IMR-90 (cell line): Measurements from ENCODE around the gene NEK6. TPM values are rescaled to one million over a fixed set of nuclear protein-coding genes. Genes with fewer than 3 reads are reported as not detected.

Experiments used
- ATAC-seq: fragments of 200-7000 bp; cut with Tn5 transposase; 2 replicates; pipeline ENCODE4 v1.9.1; 2020; ENCODE audit warnings: low read depth, mild to moderate bottlenecking, moderate library complexity
- BruUV-seq: library from RNA; stranded (reverse); fragments of 400-500 nt; replicated peaks from 2 replicates; lab custom pipeline; 2021; lab: Mats Ljungman, UMichigan
- CTCF ChIA-PET: fragments of 300-600 bp; formaldehyde crosslinking; extraction: SDS; loops from one replicate; lab custom pipeline; 2021; ENCODE audit warnings: antibody characterized with exemption; lab: Yijun Ruan, JAX
- POLR2A ChIA-PET: fragments of 300-600 bp; sonication (Branson Sonifier 250); formaldehyde crosslinking; loops from one replicate; lab custom pipeline; 2022; ENCODE audit warnings: antibody characterized with exemption; ENCODE audit not compliant: unreplicated experiment; lab: Charles Lee
- DNase-seq: peaks from one replicate; pipeline ENCODE4 v3.0.0; 2013
- H2AFZ ChIP-seq: replicated peaks from 2 replicates; pipeline ENCODE3; 2013; ENCODE audit warnings: low read length, mild to moderate bottlenecking; ENCODE audit not compliant: poor library complexity
- H2AK5ac ChIP-seq: 2 replicates; pipeline ENCODE4 v1.6.1; 2013; ENCODE audit warnings: low read depth, low read length, inconsistent platforms
- H2AK9ac ChIP-seq: replicated peaks from 2 replicates; pipeline ENCODE3; 2013; ENCODE audit warnings: mild to moderate bottlenecking, low read depth, low read length, moderate library complexity; ENCODE audit not compliant: poor library complexity
- H2BK120ac ChIP-seq: 2 replicates; pipeline ENCODE4 v1.6.1; 2013; ENCODE audit warnings: low read depth, low read length, inconsistent platforms
- H2BK15ac ChIP-seq: 3 replicates; pipeline ENCODE4 v1.6.1; 2013; ENCODE audit warnings: low read depth, low read length, inconsistent platforms
- H2BK20ac ChIP-seq: 2 replicates; pipeline ENCODE4 v1.6.1; 2013; ENCODE audit warnings: low read depth, mild to moderate bottlenecking, inconsistent platforms, low read length, moderate library complexity
- H2BK5ac ChIP-seq: 2 replicates; pipeline ENCODE4 v1.6.1; 2013; ENCODE audit warnings: mild to moderate bottlenecking, low read depth, low read length, inconsistent platforms; ENCODE audit not compliant: poor library complexity, severe bottlenecking
- H3K14ac ChIP-seq: replicated peaks from 2 replicates; pipeline ENCODE4 v1.6.1; 2013; ENCODE audit warnings: low read depth, low read length, inconsistent platforms
- H3K18ac ChIP-seq: 2 replicates; pipeline ENCODE4 v1.6.1; 2013; ENCODE audit warnings: low read depth, low read length, control low read depth
- H3K23ac ChIP-seq: 2 replicates; pipeline ENCODE4 v1.6.1; 2013; ENCODE audit warnings: low read depth, low read length, inconsistent platforms
- H3K27ac ChIP-seq: 2 replicates; pipeline ENCODE4 v1.5.1; 2013; ENCODE audit warnings: mild to moderate bottlenecking, control low read depth, low read length; ENCODE audit not compliant: insufficient read depth
- H3K27me3 ChIP-seq: 2 replicates; pipeline ENCODE4 v1.6.1; 2013; ENCODE audit warnings: low read length; ENCODE audit not compliant: control insufficient read depth, insufficient read depth
- H3K36me3 ChIP-seq: 2 replicates; pipeline ENCODE4 v1.6.1; 2013; ENCODE audit warnings: low read length, mixed read lengths; ENCODE audit not compliant: control insufficient read depth, insufficient read depth
- H3K4ac ChIP-seq: 2 replicates; pipeline ENCODE4 v1.6.1; 2013; ENCODE audit warnings: low read depth, low read length, inconsistent platforms
- H3K4me1 ChIP-seq: 2 replicates; pipeline ENCODE4 v1.6.1; 2013; ENCODE audit warnings: low read length, mixed read lengths; ENCODE audit not compliant: control insufficient read depth, insufficient read depth
- H3K4me2 ChIP-seq: 2 replicates; pipeline ENCODE4 v1.6.1; 2013; ENCODE audit warnings: low read depth, mild to moderate bottlenecking, control low read depth, low read length, moderate library complexity
- H3K4me3 ChIP-seq: 2 replicates; pipeline ENCODE4 v1.5.1; 2013; ENCODE audit warnings: low read depth, mild to moderate bottlenecking, control low read depth, low read length, moderate library complexity; ENCODE audit not compliant: insufficient read depth
- H3K56ac ChIP-seq: 2 replicates; pipeline ENCODE4 v1.6.1; 2013; ENCODE audit warnings: low read length, inconsistent platforms; ENCODE audit not compliant: insufficient read depth; ENCODE audit errors: extremely low read depth
- H3K79me1 ChIP-seq, 2 experiments: 2 replicates each; pipeline ENCODE4 v1.6.1; 2013; ENCODE audit warnings: low read length in 2 of 2, inconsistent platforms in 1 of 2, low read depth in 1 of 2
- H3K9ac ChIP-seq: 2 replicates; pipeline ENCODE4 v1.6.1; 2013; ENCODE audit warnings: low read depth, low read length, control low read depth
- H3K9me1 ChIP-seq: 2 replicates; pipeline ENCODE4 v1.6.1; 2013; ENCODE audit warnings: low read length, inconsistent platforms; ENCODE audit not compliant: insufficient read depth
- H3K9me3 ChIP-seq: 2 replicates; pipeline ENCODE4 v1.6.1; 2013; ENCODE audit warnings: low read length; ENCODE audit not compliant: control insufficient read depth, insufficient read depth
- H4K20me1 ChIP-seq: 2 replicates; pipeline ENCODE4 v1.6.1; 2013; ENCODE audit warnings: low read length, inconsistent platforms; ENCODE audit not compliant: insufficient read depth
- H4K5ac ChIP-seq: 2 replicates; pipeline ENCODE4 v1.6.1; 2013; ENCODE audit warnings: mild to moderate bottlenecking, low read depth, low read length, control low read depth
- H4K8ac ChIP-seq, 2 experiments: 2 replicates each; pipeline ENCODE4 v1.6.1; 2013; ENCODE audit warnings: low read depth in 2 of 2, low read length in 2 of 2, control low read depth in 1 of 2, inconsistent platforms in 1 of 2
- H4K91ac ChIP-seq: 2 replicates; pipeline ENCODE4 v1.6.1; 2013; ENCODE audit warnings: low read depth, low read length, inconsistent platforms; ENCODE audit not compliant: insufficient read depth
- BHLHE40 ChIP-seq: fragments of 150-350 bp; IDR thresholded peaks from 2 replicates; pipeline ENCODE4 v1.6.1; 2016; ENCODE audit warnings: mild to moderate bottlenecking, low read depth, low read length
- CEBPB ChIP-seq: IDR thresholded peaks from 2 replicates; pipeline ENCODE4 v1.6.1; 2012; ENCODE audit warnings: low read depth, low read length, improper control_type of control experiment
- CHD1 ChIP-seq: IDR thresholded peaks from 2 replicates; pipeline ENCODE4 v1.6.1; 2012; ENCODE audit warnings: low read depth, low read length, improper control_type of control experiment
- CTCF ChIP-seq: conservative IDR thresholded peaks from 2 replicates; pipeline ENCODE4 v1.5.1; 2012; ENCODE audit warnings: mild to moderate bottlenecking, low read depth, low read length, improper control_type of control experiment
- FOS ChIP-seq: fragments of 150-350 bp; IDR thresholded peaks from 2 replicates; pipeline ENCODE4 v1.6.1; 2016; ENCODE audit warnings: low read depth, low read length
- MAFK ChIP-seq: IDR thresholded peaks from 2 replicates; pipeline ENCODE4 v1.6.1; 2012; ENCODE audit warnings: low read depth, low read length, improper control_type of control experiment
- MAZ ChIP-seq: IDR thresholded peaks from 2 replicates; pipeline ENCODE4 v1.6.1; 2012; ENCODE audit warnings: low read depth, mild to moderate bottlenecking, low read length, improper control_type of control experiment, moderate library complexity, borderline replicate concordance
- MXI1 ChIP-seq: IDR thresholded peaks from 2 replicates; pipeline ENCODE4 v1.6.1; 2012; ENCODE audit warnings: low read depth, mild to moderate bottlenecking, low read length, moderate library complexity, borderline replicate concordance
- NFE2L2 ChIP-seq: fragments of 150-350 bp; IDR thresholded peaks from 2 replicates; pipeline ENCODE4 v1.6.1; 2016; ENCODE audit warnings: low read depth, mild to moderate bottlenecking, low read length
- POLR2A ChIP-seq: IDR thresholded peaks from 2 replicates; pipeline ENCODE4 v1.6.1; 2012; ENCODE audit warnings: mild to moderate bottlenecking, low read depth, low read length
- RAD21 ChIP-seq: IDR thresholded peaks from 2 replicates; pipeline ENCODE4 v1.6.1; 2012; ENCODE audit warnings: low read length, improper control_type of control experiment
- RCOR1 ChIP-seq: IDR thresholded peaks from 2 replicates; pipeline ENCODE4 v1.6.1; 2012; ENCODE audit warnings: mild to moderate bottlenecking, low read length, improper control_type of control experiment; ENCODE audit not compliant: insufficient replicate concordance
- RFX5 ChIP-seq: IDR thresholded peaks from 2 replicates; pipeline ENCODE4 v1.8.0; 2012; ENCODE audit warnings: low read depth, mild to moderate bottlenecking, low read length, moderate library complexity
- SMC3 ChIP-seq: fragments of 150-350 bp; IDR thresholded peaks from 2 replicates; pipeline ENCODE4 v1.6.1; 2016; ENCODE audit warnings: low read depth, mild to moderate bottlenecking, antibody characterized with exemption, low read length, moderate library complexity
- USF2 ChIP-seq: fragments of 150-350 bp; IDR thresholded peaks from 2 replicates; pipeline ENCODE4 v1.6.1; 2017; ENCODE audit warnings: mild to moderate bottlenecking, antibody characterized with exemption, low read length, low read depth
- WGBS, 2 experiments: methylation state at CpG; one replicate each; pipeline versions ENCODE4 v1.1.5 to v1.1.7; 2013; ENCODE audit warnings: missing lambda C conversion rate in 2 of 2; ENCODE audit not compliant: insufficient read length in 1 of 2; ENCODE audit errors: extremely low coverage in 2 of 2; 5-methylcytosine and 5-hydroxymethylcytosine counted together
- dilution Hi-C: fragments of 300-500 bp; cut with HindIII; formaldehyde crosslinking; loops from one replicate; pipeline ENCODE4 v1.14.3; 2018; ENCODE audit warnings: low sequenced_read_pairs; ENCODE audit not compliant: unreplicated experiment
- in situ Hi-C: fragments of 300-500 bp; cut with MboI; formaldehyde crosslinking; loops from 3 replicates; pipeline ENCODE4 v1.14.3; 2019; ENCODE audit warnings: low sequenced_read_pairs, inconsistent platforms, mixed read lengths
- intact Hi-C: fragments of 100-400 bp; cut with micrococcal nuclease; formaldehyde crosslinking; loops from 2 replicates; pipeline ENCODE4 v1.10.0; 2022
- polyA plus RNA-seq, 3 experiments: library from polyadenylated mRNA; depleted of rRNA; stranded (reverse); fragments of >200 nt; gene quantifications; 2 replicates each; pipeline ENCODE4 v1.2.3, GENCODE V29; 2012; ENCODE audit warnings: low replicate concordance in 1 of 3
- total RNA-seq: library from RNA; depleted of rRNA; stranded (reverse); fragments of >200 nt; gene quantifications from 2 replicates; pipeline ENCODE4 v1.2.3, GENCODE V29; 2012

The NEK6 gene
- total and polyA plus RNA-seq, 2 of the 4 experiments (the other 2 are of a cell fraction) = 79.9 to 112 TPM

- H2BK5ac ChIP-seq = peak overlapping the region; percentile 6
- no peak overlapping the region for H2AFZ ChIP-seq
- peak overlapping the region; percentile 18 to 54 for H4K8ac ChIP-seq
- no peaks in the 10 kb centered on the region for H3K27me3 ChIP-seq
- peaks cover 46 to 98% of the 10 kb centered on the region in 2 experiments for H3K79me1 ChIP-seq
- H2AK5ac ChIP-seq = peak overlapping the region; percentile 85
- dilution Hi-C loops = no loop called here
- peaks cover 74% of the 10 kb centered on the region for H3K4me1 ChIP-seq
- H3K4ac ChIP-seq = peak overlapping the region; percentile 86
- ChIA-PET POLR2A (interaction anchor here (0.5 kb wide), 1 partner anchor 707 kb away, joined by 3 read pairs; no protein-coding TSS in a partner anchor), CTCF (no interaction called here)
- peak overlapping the region; percentile 68 for H3K14ac ChIP-seq
- intact Hi-C loops = no loop called here
- peak overlapping the region; percentile 21; the same call in 1 of the 2 replicates for H3K9ac ChIP-seq
- no peak overlapping the region for H3K56ac ChIP-seq
- H3K4me3 ChIP-seq = no peak overlapping the region
- peak overlapping the region; percentile 25 for H3K27ac ChIP-seq
- 0 out of 3 replicates have a peak overlapping the region, but pooled peaks have one; percentile 11 for H2BK15ac ChIP-seq
- ATAC-seq (no peak), DNase-seq (no peak)
- peak overlapping the region; percentile 53 for H2AK9ac ChIP-seq
- peaks cover 50% of the 10 kb centered on the region for H3K9me1 ChIP-seq
- H2BK20ac ChIP-seq = peak overlapping the region; percentile 38
- H3K36me3 ChIP-seq = peaks cover 55% of the 10 kb centered on the region
- 69% methylated on average over 2 of the region's 12 CpGs; no CpG with 5 or more reads in 1 of the 2 experiments for WGBS, 2 experiments
- H3K23ac ChIP-seq = peak overlapping the region; percentile 78
- H4K5ac ChIP-seq = peak overlapping the region; percentile 40
- H4K91ac ChIP-seq = peak overlapping the region; percentile 81
- peak overlapping the region; percentile 73 for H2BK120ac ChIP-seq
- H4K20me1 ChIP-seq = peaks cover 46% of the 10 kb centered on the region
- no TSS peak for BruUV-seq
- peak overlapping the region; percentile 16; the same call in 1 of the 2 replicates for H3K18ac ChIP-seq
- H3K4me2 ChIP-seq = no peak overlapping the region
- no peaks in the 10 kb centered on the region for H3K9me3 ChIP-seq
- in situ Hi-C loops = no loop called here
- TF ChIP-seq CTCF (no peak), MAFK (no peak), FOS (no peak), MXI1 (no peak), RAD21 (no peak), CHD1 (no peak), NFE2L2 (no peak), BHLHE40 (no peak), USF2 (no peak), RCOR1 (no peak), SMC3 (no peak), RFX5 (no peak), POLR2A (no peak), CEBPB (no peak), MAZ (no peak)
Measured at GRCh38 chr9:124292696-124293593, 35.2 kb downstream of the NEK6 start.
